NCI-H187 treated with DMSO at 0.1 percent for 48 hours (cell line): ENCODE measurements around the gene SLC10A3.

ENCODE experiments used
- DNase-seq: peaks from one replicate; lab custom pipeline; 2025; lab: John Stamatoyannopoulos, UW

The SLC10A3 gene

GRCh38 chrX:154490414-154491083, at the start of gene SLC10A3:
Gene SLC10A3 (minus strand): TSS chrX:154490629. CDS start chrX:154488940, 1,689 bp downstream.
- peak; percentile 67 for DNase-seq

- DNase-seq: no peak
Observed at GRCh38 chrX:154539077-154539476, 48.6 kb upstream of the SLC10A3 start.

- DNase-seq: no peak
Observed at GRCh38 chrX:154535892-154536291, 45.5 kb upstream of the SLC10A3 start.

- peak; percentile 34 for DNase-seq
Observed at GRCh38 chrX:154534526-154535322, 44.3 kb upstream of the SLC10A3 start.

- DNase-seq: no peak
Observed at GRCh38 chrX:154532690-154533089, 42.3 kb upstream of the SLC10A3 start.

- no peak for DNase-seq
Observed at GRCh38 chrX:154531626-154532025, 41.2 kb upstream of the SLC10A3 start.

- DNase-seq: no peak
Observed at GRCh38 chrX:154530286-154530685, 39.9 kb upstream of the SLC10A3 start.

GRCh38 chrX:154529206-154529612, 38.8 kb upstream of the SLC10A3 start:
- no peak for DNase-seq

- DNase-seq: peak; percentile 55
Observed at GRCh38 chrX:154526901-154527675, 36.7 kb upstream of the SLC10A3 start.

- no peak for DNase-seq
Observed at GRCh38 chrX:154525606-154526490, 35.4 kb upstream of the SLC10A3 start.

GRCh38 chrX:154519389-154519788, 29.0 kb upstream of the SLC10A3 start:
- DNase-seq: no peak

GRCh38 chrX:154517101-154517781, 26.8 kb upstream of the SLC10A3 start:
- DNase-seq: no peak

- DNase-seq: no peak
Observed at GRCh38 chrX:154516656-154517100, 26.2 kb upstream of the SLC10A3 start.

- peak; percentile 72 for DNase-seq
Observed at GRCh38 chrX:154515966-154516655, 25.7 kb upstream of the SLC10A3 start, which contains the start of gene FAM3A. Gene FAM3A (minus strand): TSS chrX:154516232. CDS start chrX:154515772, 460 bp downstream.

- no peak for DNase-seq
Observed at GRCh38 chrX:154515090-154515965, 24.9 kb upstream of the SLC10A3 start.

GRCh38 chrX:154513716-154514115, 23.3 kb upstream of the SLC10A3 start:
- no peak for DNase-seq

- no peak for DNase-seq
Observed at GRCh38 chrX:154512879-154513553, 22.6 kb upstream of the SLC10A3 start.

GRCh38 chrX:154511761-154512160, 21.3 kb upstream of the SLC10A3 start:
- no peak for DNase-seq

GRCh38 chrX:154509455-154509854, 19.0 kb upstream of the SLC10A3 start:
- no peak for DNase-seq
